GM18520 (cell line): ENCODE results near the gene TLR1.
"Not testable (repeated sequence)": the region's sequence is repeated elsewhere in the genome, so short reads cannot be mapped to it uniquely, and the experiment has no call there.

Experiments
- ATAC-seq: cut with Tn5 transposase; IDR thresholded peaks from one replicate; pipeline ENCODE4 v1.9.1; 2021; ENCODE audit not compliant: unreplicated experiment

TLR1 gene

GRCh38 chr4:38806251-38806650 is 1.7 kb upstream of the TLR1 start:
- ATAC-seq = not testable (repeated sequence)

- ATAC-seq = peak; percentile 69
These were observed 1.0 kb upstream of the TLR1 start for GRCh38 chr4:38805530-38806145.

GRCh38 chr4:38803833-38804653 is 548 bp downstream of the TLR1 start:
- peak; percentile 38 for ATAC-seq

DNA sequence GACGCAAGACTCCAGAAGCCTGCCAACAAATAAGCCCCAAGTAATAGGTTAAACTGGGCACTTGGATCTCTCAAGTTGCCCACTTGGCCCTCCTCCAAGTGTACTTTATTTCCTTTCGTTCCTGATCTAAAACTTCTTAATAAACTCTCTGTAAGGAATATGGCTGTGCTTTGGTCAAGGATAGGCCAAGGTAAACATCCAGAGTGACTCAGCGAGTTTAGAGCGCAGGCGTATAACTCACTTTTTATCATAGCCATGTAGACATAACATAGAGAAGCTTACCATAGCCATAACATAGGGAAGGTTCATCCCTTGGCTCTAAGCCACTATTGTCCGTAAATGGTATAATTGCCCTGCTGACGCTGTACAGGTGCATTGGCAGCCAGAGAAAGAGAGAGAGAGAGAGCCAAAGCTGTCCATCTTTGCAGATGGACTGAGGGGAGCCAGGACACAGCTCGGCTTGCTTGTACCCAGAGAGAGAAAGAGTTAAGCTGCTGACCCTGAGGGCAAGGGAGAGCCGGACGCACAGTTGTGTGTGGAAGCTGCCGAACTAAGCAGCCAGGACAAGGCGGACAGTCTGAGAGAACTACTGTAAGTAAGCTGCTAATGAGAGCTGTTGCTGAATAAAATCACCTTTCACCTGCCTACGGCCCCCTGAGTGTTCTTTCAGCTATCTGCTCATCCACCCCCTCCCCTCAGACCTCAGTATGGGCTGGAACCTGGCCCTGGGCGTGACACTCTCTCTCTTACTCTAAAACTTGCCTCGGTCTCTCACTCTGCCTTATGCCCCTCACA is 1.8 kb downstream of the TLR1 start:
- no peak for ATAC-seq

DNA sequence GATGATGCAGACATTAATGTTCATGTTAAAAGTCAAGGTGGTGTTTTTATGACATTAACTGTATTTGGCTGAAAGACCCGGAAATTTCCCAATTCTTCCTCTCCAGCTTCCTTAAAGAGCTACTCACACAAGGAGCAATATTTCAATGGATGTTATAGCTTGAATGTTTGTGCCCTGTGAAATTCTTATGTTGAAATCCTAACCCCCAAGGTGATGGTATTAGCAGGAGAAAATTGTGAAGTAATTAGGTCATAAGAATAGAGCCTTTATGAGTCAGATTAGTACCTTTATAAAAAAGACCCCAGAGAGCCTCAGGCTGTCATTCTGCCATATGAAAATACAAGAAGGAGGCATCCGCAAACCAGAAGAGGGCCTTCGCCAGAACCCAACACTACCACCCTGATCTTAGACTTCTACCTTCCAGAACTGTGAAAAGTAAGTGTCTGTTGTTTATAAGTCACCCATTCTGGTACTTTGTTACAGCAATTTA is 3.6 kb downstream of the TLR1 start:
- ATAC-seq = no peak

DNA sequence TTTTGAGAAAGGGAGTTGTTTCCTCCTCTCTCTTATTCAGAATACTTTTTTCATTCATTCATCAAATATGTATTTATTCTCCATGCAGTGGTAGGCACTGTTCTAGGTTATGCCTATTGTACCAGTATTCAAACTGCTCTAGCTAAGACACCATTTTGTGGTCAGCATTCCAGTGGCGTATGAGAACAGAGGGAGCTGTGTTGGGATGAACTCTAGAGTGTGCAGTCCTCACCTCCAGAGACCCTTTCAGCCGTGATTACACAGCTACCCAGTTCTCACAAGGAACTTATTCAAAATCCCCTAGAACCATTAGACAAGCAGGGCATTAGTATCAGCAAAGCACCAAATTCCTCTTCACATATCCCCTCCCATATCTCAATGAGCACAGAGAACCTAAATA is 4.2 kb downstream of the TLR1 start:
- no peak for ATAC-seq

DNA sequence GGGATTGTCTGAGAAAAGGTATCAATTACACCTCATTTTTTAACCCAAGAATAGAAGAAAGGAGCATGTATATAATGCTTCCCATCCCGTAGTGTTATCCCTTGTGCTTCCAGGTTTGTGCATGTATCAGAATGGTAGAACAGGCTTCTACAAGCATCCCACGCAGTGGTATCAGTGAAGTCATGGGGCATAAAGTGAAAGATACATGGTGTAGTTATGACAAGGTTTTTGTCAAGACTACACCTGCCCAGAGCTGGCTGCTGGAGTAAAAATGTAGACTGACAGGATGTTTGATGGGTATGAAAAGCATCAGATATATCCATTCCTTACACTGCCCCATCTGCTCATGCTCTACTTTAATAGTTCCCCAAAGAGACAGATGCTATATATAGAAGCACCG is 9.5 kb downstream of the TLR1 start:
- ATAC-seq = no peak

DNA sequence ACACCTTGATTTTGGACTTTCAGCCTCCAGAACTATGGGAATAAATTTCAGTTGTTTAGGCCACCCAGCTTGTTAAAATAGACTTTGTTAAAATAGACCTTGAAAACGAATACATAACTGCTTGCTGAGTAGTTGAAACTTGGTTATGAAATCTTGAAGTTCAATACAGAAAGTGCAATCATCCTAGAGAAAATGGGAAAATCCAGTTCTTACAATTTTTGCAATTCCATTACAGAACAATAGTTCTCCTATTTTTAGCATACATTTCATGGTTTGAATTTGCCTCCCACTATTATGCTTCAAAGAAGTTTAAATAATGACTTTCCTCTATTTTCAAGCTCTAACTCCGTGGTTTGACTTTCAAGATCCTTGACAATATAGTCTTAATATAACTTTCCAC is 10.5 kb downstream of the TLR1 start:
- ATAC-seq = no peak

DNA sequence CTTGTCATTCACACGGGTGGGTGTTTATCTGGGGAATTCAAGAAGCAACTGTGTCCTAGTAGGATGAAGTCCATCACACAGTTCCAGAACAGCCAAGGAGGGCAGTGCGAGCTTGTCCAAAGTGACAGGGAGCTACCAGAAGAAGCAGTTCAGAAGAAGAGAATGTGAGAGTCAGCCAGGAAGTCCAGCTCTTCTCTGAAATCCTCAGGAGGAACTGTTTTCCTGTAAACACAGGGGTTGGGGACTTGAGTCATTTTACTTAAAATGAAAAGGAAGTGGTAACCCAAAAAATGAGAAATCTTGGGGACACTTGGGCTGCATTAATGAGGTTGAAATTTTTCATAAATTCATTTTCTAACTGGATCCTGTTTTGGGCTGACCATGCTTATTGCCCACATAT is 13.6 kb downstream of the TLR1 start:
- ATAC-seq = no peak

DNA sequence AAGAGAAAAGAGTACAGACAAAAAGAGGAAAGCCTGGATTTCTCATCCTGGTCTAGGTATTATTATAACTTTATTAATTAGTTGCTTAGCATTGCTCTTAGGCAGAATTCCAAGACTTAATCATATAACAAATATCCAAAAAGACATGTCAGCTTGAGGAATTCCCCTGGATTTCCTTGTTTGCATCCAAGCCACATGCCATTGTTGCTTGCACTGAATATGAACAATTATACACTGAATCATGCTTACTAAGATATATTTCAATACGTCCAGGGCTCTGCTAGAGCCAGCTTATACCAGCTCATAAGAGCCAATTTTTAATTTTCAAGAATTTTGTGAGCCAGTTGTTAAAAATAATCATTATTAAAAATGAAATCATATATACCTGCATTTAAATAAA is 16.3 kb downstream of the TLR1 start:
- ATAC-seq = no peak

- no peak for ATAC-seq
These were observed 16.9 kb downstream of the TLR1 start for GRCh38 chr4:38787693-38788092.

DNA sequence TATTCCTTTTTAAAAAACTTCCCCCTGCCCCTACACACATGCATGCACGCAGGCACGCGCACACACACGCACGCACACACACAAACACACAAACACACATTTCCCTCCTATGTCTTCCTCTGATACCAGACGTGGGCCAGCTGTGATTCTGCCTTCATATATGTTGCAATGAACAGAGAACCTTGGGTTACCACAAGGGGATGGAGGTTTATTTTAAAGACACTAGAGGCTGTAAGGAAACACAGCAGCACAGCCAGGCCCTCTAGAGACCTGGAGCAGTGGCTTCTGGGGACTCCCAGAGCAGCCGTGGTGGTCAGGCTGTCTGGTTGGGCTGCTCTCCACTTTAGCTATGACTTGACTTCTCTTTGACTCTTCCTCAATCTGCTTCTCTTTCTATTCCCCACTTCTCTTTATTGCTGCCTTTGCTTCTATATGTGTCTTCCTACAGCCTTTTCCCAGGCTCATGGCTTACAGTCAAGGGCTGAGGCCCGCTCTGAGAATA is 18.6 kb downstream of the TLR1 start:
- ATAC-seq = no peak

GRCh38 chr4:38785041-38785790 is 19.4 kb downstream of the TLR1 start:
- ATAC-seq = no peak

GRCh38 chr4:38784141-38784540 is 20.4 kb downstream of the TLR1 start:
- no peak for ATAC-seq

DNA sequence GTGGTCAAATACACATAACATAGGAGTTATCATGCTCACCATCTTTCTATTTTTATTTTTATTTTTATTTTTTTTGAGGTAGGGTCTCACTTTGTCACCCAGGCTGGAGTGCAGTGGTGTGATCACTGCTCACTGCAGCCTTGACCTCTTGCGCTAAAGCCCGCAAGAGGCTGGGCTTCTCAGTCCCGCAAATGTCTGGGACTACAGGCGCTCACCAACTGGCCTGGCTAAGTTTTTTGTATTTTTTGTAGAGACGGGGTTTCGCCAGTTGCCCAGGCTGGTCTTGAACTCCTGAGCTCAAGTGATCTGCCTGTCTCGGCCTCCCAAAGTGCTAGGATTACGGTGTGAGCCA is 21.5 kb downstream of the TLR1 start:
- no peak for ATAC-seq

- peak; percentile 71 for ATAC-seq
These were observed 22.0 kb downstream of the TLR1 start, which contains the start of gene TLR10 for GRCh38 chr4:38782452-38783108. TLR10 (minus strand) TSS chr4:38782990; CDS start chr4:38775590, 7,400 bp downstream.

DNA sequence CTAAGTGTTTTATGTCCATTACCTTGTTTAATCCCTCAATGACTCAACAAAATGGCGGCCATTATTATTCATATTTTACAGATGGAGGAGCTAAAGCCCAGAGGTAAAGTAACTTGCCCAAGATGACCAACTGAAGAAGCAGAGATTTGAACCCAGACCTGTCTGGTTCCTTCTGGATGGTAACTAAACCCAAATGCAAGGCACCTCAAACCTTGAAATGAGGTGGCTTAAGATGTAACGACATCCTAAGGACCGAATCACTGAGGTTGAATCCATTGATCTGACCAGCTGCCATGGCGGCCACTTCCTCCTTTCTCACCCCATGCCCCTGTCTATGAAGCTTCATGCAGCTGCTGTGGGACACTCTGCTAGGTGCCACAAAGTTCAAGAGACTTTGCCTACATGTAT is 22.7 kb downstream of the TLR1 start:
- ATAC-seq = no peak

DNA sequence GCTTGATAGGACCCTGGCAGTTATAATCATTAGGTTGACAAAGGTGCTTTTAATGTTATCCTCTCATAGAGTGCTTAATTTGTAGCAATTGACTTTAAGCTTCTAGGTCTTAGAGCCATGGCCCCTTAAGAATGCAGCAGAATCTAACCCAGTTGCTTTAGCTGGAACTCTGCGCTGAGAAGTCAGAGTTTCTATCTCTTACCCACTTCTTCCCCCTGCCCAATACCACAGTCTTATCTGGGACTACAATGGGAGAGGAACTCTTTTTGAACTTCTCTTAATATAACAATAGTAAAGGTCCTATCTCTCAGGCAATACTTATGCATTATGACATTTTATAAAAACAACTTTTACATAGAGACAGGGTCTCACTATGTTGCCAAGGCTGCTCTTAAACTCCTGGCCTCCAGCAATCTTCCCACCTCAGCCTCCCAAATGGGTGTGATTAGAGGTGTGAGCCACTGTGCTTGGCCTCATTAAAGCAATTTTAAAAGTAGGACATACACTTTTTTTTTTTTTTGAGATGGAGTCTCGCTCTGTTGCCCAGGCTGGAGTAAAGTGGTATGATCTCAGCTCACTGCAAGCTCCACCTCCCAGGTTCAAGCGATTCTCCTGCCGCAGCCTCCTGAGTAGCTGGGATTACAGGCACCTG is 23.6 kb downstream of the TLR1 start:
- no peak for ATAC-seq

- ATAC-seq = no peak
These were observed 24.8 kb downstream of the TLR1 start for GRCh38 chr4:38779790-38780189.

- ATAC-seq = not testable (repeated sequence)
These were observed 26.7 kb downstream of the TLR1 start for GRCh38 chr4:38777925-38778324.
